Nephron (organoid): ENCODE measurements around the gene HMSD.

Source experiments
- H3K27ac Mint-ChIP-seq, 3 experiments: 2 replicates each; pipeline ENCODE4 v1.8.0; 2020; ENCODE audit warnings: mixed read lengths in 3 of 3, mild to moderate bottlenecking in 2 of 3, moderate library complexity in 1 of 3
- H3K27me3 Mint-ChIP-seq: 2 replicates; pipeline ENCODE4 v1.8.0; 2021; ENCODE audit warnings: low read depth, mild to moderate bottlenecking, moderate library complexity, mixed read lengths
- H3K36me3 Mint-ChIP-seq: 2 replicates; pipeline ENCODE4 v1.8.0; 2020; ENCODE audit warnings: low read depth, mixed read lengths
- H3K4me1 Mint-ChIP-seq: 2 replicates; pipeline ENCODE4 v1.8.0; 2020; ENCODE audit warnings: mixed read lengths
- H3K4me3 Mint-ChIP-seq, 3 experiments: 2 replicates each; pipeline ENCODE4 v1.8.0; 2020; ENCODE audit warnings: mild to moderate bottlenecking in 3 of 3, mixed read lengths in 3 of 3, moderate library complexity in 2 of 3
- H3K9me3 Mint-ChIP-seq: 2 replicates; pipeline ENCODE4 v1.8.0; 2020; ENCODE audit warnings: mixed read lengths
- TF ChIP-seq, protein P1 (sequence below), 3 experiments: fragments of 200-600 bp; sonication (generic); IDR thresholded peaks; one replicate each; pipeline ENCODE4 v1.5.0; 2021; ENCODE audit warnings: antibody characterized with exemption in 3 of 3; ENCODE audit not compliant: unreplicated experiment in 3 of 3

The HMSD gene

DNA sequence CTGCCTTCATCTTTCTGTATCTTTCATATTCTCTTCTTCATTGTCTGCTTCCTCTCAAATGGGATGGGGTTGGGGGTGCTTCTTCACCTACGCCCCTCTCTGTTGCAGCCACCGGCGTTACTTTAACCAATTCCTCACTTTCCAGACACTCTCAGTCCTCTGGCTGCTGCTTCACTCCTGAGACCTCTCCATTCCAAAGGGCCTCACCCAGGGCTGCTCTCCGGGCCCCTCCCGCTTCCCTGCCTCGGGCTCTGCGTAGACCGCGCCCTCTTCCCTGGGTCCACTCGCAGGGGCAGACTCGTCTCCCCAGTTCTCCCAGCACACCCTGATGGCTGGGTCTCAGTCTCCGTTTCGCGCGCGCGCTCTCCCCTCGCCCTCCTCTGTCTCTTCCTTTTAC is 21.7 kb downstream of the HMSD start:
- Mint-ChIP-seq H3K4me3 (peak overlapping the region; percentile 92 to 95 (median 94)), H3K27ac (peak overlapping the region; percentile 92 to 99 (median 99)), H3K36me3 (no peaks in the 10 kb centered on the region), H3K4me1 (peaks cover 11% of the 10 kb centered on the region), H3K9me3 (no peaks in the 10 kb centered on the region), H3K27me3 (no peaks in the 10 kb centered on the region)
- TF ChIP-seq, protein P1, sequence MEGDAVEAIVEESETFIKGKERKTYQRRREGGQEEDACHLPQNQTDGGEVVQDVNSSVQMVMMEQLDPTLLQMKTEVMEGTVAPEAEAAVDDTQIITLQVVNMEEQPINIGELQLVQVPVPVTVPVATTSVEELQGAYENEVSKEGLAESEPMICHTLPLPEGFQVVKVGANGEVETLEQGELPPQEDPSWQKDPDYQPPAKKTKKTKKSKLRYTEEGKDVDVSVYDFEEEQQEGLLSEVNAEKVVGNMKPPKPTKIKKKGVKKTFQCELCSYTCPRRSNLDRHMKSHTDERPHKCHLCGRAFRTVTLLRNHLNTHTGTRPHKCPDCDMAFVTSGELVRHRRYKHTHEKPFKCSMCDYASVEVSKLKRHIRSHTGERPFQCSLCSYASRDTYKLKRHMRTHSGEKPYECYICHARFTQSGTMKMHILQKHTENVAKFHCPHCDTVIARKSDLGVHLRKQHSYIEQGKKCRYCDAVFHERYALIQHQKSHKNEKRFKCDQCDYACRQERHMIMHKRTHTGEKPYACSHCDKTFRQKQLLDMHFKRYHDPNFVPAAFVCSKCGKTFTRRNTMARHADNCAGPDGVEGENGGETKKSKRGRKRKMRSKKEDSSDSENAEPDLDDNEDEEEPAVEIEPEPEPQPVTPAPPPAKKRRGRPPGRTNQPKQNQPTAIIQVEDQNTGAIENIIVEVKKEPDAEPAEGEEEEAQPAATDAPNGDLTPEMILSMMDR (IDR thresholded peaks at IDR 0.05; ENCODE audit: unreplicated experiment in 3 of 3) = no peak

GRCh38 chr18:63971320-63972001 is 22.4 kb downstream of the HMSD start:
- Mint-ChIP-seq H3K36me3 (no peaks in the 10 kb centered on the region), H3K4me3 (peak overlapping the region; percentile 92 to 95 (median 94)), H3K9me3 (no peaks in the 10 kb centered on the region), H3K4me1 (peaks cover 11% of the 10 kb centered on the region), H3K27me3 (no peaks in the 10 kb centered on the region), H3K27ac (peak overlapping the region; percentile 92 to 99 (median 99))
- TF ChIP-seq, protein P1 (IDR thresholded peaks at IDR 0.05; ENCODE audit: unreplicated experiment in 3 of 3) = no peak

DNA sequence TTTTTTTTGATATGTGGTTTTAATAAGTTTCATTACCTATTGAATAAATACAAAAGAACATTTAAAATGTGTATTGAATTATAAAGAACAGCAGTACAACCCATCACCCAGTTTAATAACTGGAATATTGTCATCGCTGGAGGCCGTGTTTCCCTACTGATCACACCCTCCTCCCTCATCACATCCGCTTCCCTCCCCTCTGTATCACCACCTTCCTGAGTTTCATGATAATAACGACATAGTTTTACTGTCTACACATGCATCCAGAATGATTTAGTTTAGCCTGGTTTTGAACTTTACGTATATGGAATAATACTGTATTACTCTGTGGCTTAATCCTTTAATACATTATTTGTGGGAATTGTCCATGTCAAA is 22.9 kb downstream of the HMSD start:
- no peaks in the 10 kb centered on the region for H3K27me3 Mint-ChIP-seq
- H3K4me3 Mint-ChIP-seq = peak overlapping the region; percentile 92 to 95 (median 94)
- no peaks in the 10 kb centered on the region for H3K9me3 Mint-ChIP-seq
- H3K4me1 Mint-ChIP-seq = peaks cover 11% of the 10 kb centered on the region
- H3K27ac Mint-ChIP-seq = peak overlapping the region; percentile 92 to 99 (median 99)
- no peaks in the 10 kb centered on the region for H3K36me3 Mint-ChIP-seq
- TF ChIP-seq, protein P1 (IDR thresholded peaks at IDR 0.05; ENCODE audit: unreplicated experiment in 3 of 3) = no peak

- no peaks in the 10 kb centered on the region for H3K27me3 Mint-ChIP-seq
- H3K9me3 Mint-ChIP-seq = no peaks in the 10 kb centered on the region
- no peaks in the 10 kb centered on the region for H3K36me3 Mint-ChIP-seq
- H3K4me3 Mint-ChIP-seq = peak overlapping the region; percentile 11 to 36 (median 25)
- TF ChIP-seq, protein P1 (IDR thresholded peaks at IDR 0.05; ENCODE audit: unreplicated experiment in 3 of 3) = no peak
- peak overlapping the region in 1 of 3 experiments; percentile 24 for H3K27ac Mint-ChIP-seq
- peaks cover 7% of the 10 kb centered on the region for H3K4me1 Mint-ChIP-seq
Measured at GRCh38 chr18:63974991-63975390, 25.9 kb downstream of the HMSD start.

DNA sequence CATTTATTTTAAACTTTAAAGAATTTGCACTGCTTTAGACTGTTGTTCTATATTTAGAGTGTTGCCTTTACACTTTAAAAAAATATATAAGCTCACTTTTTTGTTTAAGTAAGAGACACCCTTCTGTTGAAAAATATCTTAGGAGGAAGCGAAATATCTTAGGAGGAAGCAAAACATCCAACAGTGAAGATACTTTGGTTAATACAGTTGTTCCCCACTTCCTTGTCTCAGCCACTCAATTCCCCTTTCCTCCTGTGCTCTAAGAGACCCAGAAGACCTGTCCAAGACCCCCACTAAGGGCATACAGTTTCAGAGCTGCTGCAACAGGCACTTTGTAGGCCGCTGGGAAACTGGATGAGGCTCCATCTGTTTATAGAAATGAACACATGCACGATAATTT is 26.5 kb downstream of the HMSD start:
- peak overlapping the region in 2 of 3 experiments; percentile 57 to 69 for H3K27ac Mint-ChIP-seq
- peaks cover 7% of the 10 kb centered on the region for H3K4me1 Mint-ChIP-seq
- no peaks in the 10 kb centered on the region for H3K36me3 Mint-ChIP-seq
- no peak overlapping the region for H3K4me3 Mint-ChIP-seq
- H3K27me3 Mint-ChIP-seq = no peaks in the 10 kb centered on the region
- TF ChIP-seq, protein P1 (IDR thresholded peaks at IDR 0.05; ENCODE audit: unreplicated experiment in 3 of 3) = no peak
- H3K9me3 Mint-ChIP-seq = no peaks in the 10 kb centered on the region

- no peaks in the 10 kb centered on the region for H3K27me3 Mint-ChIP-seq
- TF ChIP-seq, protein P1 (IDR thresholded peaks at IDR 0.05; ENCODE audit: unreplicated experiment in 3 of 3) = no peak
- H3K4me1 Mint-ChIP-seq = peaks cover 7% of the 10 kb centered on the region
- H3K4me3 Mint-ChIP-seq = no peak overlapping the region
- no peaks in the 10 kb centered on the region for H3K36me3 Mint-ChIP-seq
- H3K9me3 Mint-ChIP-seq = no peaks in the 10 kb centered on the region
- H3K27ac Mint-ChIP-seq = no peak overlapping the region
Measured at GRCh38 chr18:63977040-63977439, 27.9 kb downstream of the HMSD start.
